Tibial nerve (tissue), 4 donors: ENCODE measurements around the gene SLF2.

Experiments
- CTCF ChIP-seq, 5 experiments: fragments of 200-600 bp in 3 of 5; fragments of 450-650 bp in 2 of 5; sonication (generic) in 3 of 5; IDR thresholded peaks; one replicate each; pipeline ENCODE4 v1.5.1; 2016 to 2019; ENCODE audit warnings: antibody characterized with exemption in 5 of 5, mild to moderate bottlenecking in 3 of 5, moderate library complexity in 2 of 5
- EP300 ChIP-seq, 2 donors: sonication (generic); formaldehyde crosslinking; IDR thresholded peaks; one replicate each; pipeline ENCODE4 v1.6.1; 2017; ENCODE audit warnings: antibody characterized with exemption in 2 of 2, mild to moderate bottlenecking in 1 of 2
- POLR2A ChIP-seq, 2 donors: fragments of 450-650 bp; IDR thresholded peaks; one replicate each; pipeline ENCODE4 v1.6.1; 2017; ENCODE audit warnings: antibody characterized with exemption in 2 of 2, mild to moderate bottlenecking in 2 of 2, moderate library complexity in 2 of 2

GRCh38 chr10:101003639-101004206, 91.0 kb downstream of the SLF2 start:
- TF ChIP-seq CTCF (IDR thresholded peaks at IDR 0.05) (no peak), EP300 (IDR thresholded peaks at IDR 0.05) (no peak), POLR2A (IDR thresholded peaks at IDR 0.05) (no peak)
